ENCODE data around the gene CCDC82.

DNA sequence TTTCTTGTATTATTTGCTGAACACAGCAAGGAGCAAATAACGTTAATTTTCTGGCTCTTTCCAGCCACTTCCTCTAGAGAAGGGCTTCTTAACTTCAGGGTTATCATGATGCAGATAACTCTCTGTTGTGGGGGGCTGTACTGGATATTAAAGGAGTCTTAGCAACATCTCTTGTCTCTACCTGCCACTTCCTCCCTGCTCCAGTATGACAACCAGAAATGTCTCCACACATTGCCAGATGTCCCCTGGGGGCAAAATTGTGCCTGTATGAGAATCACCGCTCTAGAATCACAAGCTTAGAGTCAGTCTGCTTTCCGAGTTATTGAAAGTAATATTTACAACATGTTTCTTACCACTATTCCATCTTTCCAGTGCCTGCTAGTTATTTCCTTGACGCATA lies 6.9 kb upstream of the CCDC82 start:
- TF ChIP-seq, protein P1, sequence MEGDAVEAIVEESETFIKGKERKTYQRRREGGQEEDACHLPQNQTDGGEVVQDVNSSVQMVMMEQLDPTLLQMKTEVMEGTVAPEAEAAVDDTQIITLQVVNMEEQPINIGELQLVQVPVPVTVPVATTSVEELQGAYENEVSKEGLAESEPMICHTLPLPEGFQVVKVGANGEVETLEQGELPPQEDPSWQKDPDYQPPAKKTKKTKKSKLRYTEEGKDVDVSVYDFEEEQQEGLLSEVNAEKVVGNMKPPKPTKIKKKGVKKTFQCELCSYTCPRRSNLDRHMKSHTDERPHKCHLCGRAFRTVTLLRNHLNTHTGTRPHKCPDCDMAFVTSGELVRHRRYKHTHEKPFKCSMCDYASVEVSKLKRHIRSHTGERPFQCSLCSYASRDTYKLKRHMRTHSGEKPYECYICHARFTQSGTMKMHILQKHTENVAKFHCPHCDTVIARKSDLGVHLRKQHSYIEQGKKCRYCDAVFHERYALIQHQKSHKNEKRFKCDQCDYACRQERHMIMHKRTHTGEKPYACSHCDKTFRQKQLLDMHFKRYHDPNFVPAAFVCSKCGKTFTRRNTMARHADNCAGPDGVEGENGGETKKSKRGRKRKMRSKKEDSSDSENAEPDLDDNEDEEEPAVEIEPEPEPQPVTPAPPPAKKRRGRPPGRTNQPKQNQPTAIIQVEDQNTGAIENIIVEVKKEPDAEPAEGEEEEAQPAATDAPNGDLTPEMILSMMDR (IDR thresholded peaks at IDR 0.05): no peak
- TF ChIP-seq TCF7L2 (IDR thresholded peaks at IDR 0.05; ENCODE audit: low read depth, low read length) (no peak), POLR2AphosphoS5 (IDR thresholded peaks at IDR 0.05; ENCODE audit: low read depth, low read length) (no peak)

All from Panc1 (cell line).